K562 (cell line): ENCODE results near the gene ABCB9. TPM values are rescaled to one million over a fixed set of nuclear protein-coding genes. Genes with fewer than 3 reads are reported as not detected.
A peak's percentile ranks its signal among the peaks of the same experiment; 100 is the strongest.

Experiments
- ASH1L ChIP-seq: fragments of 450-650 bp; IDR thresholded peaks from 2 replicates; pipeline ENCODE4 v1.6.1; 2018; ENCODE audit warnings: borderline replicate concordance, mild to moderate bottlenecking, low read depth; ENCODE audit not compliant: partially characterized antibody
- GATA2 ChIP-seq: sonication (generic); formaldehyde crosslinking; IDR thresholded peaks from 2 replicates; pipeline ENCODE4 v1.4.0; 2020; ENCODE audit warnings: mild to moderate bottlenecking, missing genetic modification reagents
- HMG20A ChIP-seq: fragments of 450-650 bp; formaldehyde crosslinking; conservative IDR thresholded peaks from 2 replicates; pipeline ENCODE4 v1.4.0; 2020; ENCODE audit warnings: mild to moderate bottlenecking, mixed read lengths
- POLR2G ChIP-seq: fragments of 200-400 bp; formaldehyde crosslinking; IDR thresholded peaks from 2 replicates; pipeline ENCODE4 v1.6.1; 2017; ENCODE audit warnings: low read depth, mild to moderate bottlenecking, antibody characterized with exemption, low read length, moderate library complexity
- RBM22 ChIP-seq: fragments of 200-400 bp; formaldehyde crosslinking; IDR thresholded peaks from 2 replicates; pipeline ENCODE4 v1.6.1; 2018; ENCODE audit warnings: low read length, low read depth; ENCODE audit not compliant: poor library complexity, severe bottlenecking
- SUPT5H ChIP-seq: fragments of 450-650 bp; IDR thresholded peaks from 2 replicates; pipeline ENCODE4 v1.6.1; 2016
- ZC3H8 ChIP-seq: fragments of 450-650 bp; IDR thresholded peaks from 2 replicates; pipeline ENCODE4 v1.6.1; 2017
- ZNF77 ChIP-seq: fragments of 250-450 bp; sonication (Bioruptor Pico); IDR thresholded peaks from 2 replicates; pipeline ENCODE4 v1.5.0; 2020
- polyA plus RNA-seq, 8 experiments: library from polyadenylated mRNA; depleted of rRNA in 4 of 8; stranded (reverse) in 5 of 8; unstranded in 3 of 8; fragments of >200 nt; fragmentation: Nextera tagmentation in 2 of 8; fragmentation: Illumina TruSeq in 1 of 8; extraction: Ambion mirVana in 2 of 8; extraction: Trizol in 1 of 8; gene quantifications; 2 replicates each; pipeline versions ENCODE4 v1.2.1 to v1.2.3, GENCODE V29; 2011 to 2014; ENCODE audit warnings: inconsistent platforms in 1 of 8, missing spikeins in 1 of 8
- total RNA-seq, 7 experiments: library from RNA; depleted of rRNA in 6 of 7; stranded (reverse); fragments of >200 nt in 6 of 7; fragmentation: Illumina TruSeq in 2 of 7; extraction: Trizol in 2 of 7; gene quantifications; 2 replicates each; pipeline versions ENCODE4 v1.2.1 to v1.2.3, GENCODE V29; 2011 to 2021; ENCODE audit warnings: low replicate concordance in 1 of 7
- TF ChIP-seq, protein P1 (sequence below): fragments of 200-800 bp; sonication (Bioruptor generic); IDR thresholded peaks from 2 replicates; pipeline ENCODE4 v1.6.1; 2016; ENCODE audit warnings: missing genetic modification characterization, missing compliant biosample characterization
- TF ChIP-seq, protein P2 (sequence below): sonication (generic); formaldehyde crosslinking; IDR thresholded peaks from 2 replicates; pipeline ENCODE4 v1.8.1; 2023; ENCODE audit warnings: missing genetic modification reagents, mild to moderate bottlenecking, borderline replicate concordance

ABCB9 gene
- total and polyA plus RNA-seq, 9 of the 15 experiments (the other 6 are each of a cell fraction or from before 2014, with no cell fraction given) = 0.20 to 12.6 (median 6.2) TPM

DNA sequence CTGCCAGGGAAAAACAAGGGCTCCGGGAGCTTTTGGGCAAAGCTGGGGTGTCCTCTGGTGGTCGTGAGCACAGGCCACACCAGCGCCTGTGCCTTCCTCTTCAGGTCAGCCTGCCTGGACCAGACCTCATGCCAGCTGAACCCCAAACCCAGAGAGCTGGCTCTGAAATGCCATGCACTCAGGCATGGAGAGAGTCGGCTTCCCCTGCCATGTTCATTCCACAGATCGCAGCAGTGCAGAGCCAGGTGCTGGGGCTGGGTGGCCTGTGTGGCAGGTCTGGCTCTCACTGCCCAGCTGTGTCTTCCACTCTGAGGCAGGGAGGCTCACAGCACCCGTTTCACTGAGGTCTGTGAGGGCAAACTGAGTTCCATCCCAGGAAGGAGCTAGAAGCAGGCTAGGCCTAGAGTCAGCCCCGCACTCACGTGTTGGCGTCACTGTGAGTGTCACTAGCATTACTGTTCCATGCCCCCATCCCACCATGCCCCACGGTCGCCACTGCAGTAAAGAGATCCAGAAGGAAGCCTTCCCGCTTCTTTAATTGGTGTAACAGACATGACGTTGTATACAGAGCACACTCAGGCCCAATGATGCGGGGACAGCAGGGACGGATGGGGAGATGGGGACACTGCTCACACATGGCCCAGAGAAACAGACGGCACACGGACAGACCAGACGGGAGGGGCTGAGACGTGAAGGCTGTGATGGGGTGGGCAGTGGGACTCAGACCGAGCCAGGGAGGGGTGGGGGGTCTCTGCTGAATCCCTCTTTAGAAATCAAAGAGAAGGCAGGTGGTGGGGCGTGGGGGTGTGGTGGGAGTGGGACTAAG lies 16.9 kb upstream of the ABCB9 start (continued):
- TF ChIP-seq, protein P1, sequence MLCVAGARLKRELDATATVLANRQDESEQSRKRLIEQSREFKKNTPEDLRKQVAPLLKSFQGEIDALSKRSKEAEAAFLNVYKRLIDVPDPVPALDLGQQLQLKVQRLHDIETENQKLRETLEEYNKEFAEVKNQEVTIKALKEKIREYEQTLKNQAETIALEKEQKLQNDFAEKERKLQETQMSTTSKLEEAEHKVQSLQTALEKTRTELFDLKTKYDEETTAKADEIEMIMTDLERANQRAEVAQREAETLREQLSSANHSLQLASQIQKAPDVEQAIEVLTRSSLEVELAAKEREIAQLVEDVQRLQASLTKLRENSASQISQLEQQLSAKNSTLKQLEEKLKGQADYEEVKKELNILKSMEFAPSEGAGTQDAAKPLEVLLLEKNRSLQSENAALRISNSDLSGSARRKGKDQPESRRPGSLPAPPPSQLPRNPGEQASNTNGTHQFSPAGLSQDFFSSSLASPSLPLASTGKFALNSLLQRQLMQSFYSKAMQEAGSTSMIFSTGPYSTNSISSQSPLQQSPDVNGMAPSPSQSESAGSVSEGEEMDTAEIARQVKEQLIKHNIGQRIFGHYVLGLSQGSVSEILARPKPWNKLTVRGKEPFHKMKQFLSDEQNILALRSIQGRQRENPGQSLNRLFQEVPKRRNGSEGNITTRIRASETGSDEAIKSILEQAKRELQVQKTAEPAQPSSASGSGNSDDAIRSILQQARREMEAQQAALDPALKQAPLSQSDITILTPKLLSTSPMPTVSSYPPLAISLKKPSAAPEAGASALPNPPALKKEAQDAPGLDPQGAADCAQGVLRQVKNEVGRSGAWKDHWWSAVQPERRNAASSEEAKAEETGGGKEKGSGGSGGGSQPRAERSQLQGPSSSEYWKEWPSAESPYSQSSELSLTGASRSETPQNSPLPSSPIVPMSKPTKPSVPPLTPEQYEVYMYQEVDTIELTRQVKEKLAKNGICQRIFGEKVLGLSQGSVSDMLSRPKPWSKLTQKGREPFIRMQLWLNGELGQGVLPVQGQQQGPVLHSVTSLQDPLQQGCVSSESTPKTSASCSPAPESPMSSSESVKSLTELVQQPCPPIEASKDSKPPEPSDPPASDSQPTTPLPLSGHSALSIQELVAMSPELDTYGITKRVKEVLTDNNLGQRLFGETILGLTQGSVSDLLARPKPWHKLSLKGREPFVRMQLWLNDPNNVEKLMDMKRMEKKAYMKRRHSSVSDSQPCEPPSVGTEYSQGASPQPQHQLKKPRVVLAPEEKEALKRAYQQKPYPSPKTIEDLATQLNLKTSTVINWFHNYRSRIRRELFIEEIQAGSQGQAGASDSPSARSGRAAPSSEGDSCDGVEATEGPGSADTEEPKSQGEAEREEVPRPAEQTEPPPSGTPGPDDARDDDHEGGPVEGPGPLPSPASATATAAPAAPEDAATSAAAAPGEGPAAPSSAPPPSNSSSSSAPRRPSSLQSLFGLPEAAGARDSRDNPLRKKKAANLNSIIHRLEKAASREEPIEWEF (CRISPR knock-in tag) = no peak
- TF ChIP-seq GATA2 (CRISPR knock-in tag) = no peak
- no peak for TF ChIP-seq ZNF77
- peak; percentile 49 for TF ChIP-seq POLR2G
- no peak for TF ChIP-seq HMG20A
- peak; percentile 10 for TF ChIP-seq RBM22
- TF ChIP-seq, protein P2, sequence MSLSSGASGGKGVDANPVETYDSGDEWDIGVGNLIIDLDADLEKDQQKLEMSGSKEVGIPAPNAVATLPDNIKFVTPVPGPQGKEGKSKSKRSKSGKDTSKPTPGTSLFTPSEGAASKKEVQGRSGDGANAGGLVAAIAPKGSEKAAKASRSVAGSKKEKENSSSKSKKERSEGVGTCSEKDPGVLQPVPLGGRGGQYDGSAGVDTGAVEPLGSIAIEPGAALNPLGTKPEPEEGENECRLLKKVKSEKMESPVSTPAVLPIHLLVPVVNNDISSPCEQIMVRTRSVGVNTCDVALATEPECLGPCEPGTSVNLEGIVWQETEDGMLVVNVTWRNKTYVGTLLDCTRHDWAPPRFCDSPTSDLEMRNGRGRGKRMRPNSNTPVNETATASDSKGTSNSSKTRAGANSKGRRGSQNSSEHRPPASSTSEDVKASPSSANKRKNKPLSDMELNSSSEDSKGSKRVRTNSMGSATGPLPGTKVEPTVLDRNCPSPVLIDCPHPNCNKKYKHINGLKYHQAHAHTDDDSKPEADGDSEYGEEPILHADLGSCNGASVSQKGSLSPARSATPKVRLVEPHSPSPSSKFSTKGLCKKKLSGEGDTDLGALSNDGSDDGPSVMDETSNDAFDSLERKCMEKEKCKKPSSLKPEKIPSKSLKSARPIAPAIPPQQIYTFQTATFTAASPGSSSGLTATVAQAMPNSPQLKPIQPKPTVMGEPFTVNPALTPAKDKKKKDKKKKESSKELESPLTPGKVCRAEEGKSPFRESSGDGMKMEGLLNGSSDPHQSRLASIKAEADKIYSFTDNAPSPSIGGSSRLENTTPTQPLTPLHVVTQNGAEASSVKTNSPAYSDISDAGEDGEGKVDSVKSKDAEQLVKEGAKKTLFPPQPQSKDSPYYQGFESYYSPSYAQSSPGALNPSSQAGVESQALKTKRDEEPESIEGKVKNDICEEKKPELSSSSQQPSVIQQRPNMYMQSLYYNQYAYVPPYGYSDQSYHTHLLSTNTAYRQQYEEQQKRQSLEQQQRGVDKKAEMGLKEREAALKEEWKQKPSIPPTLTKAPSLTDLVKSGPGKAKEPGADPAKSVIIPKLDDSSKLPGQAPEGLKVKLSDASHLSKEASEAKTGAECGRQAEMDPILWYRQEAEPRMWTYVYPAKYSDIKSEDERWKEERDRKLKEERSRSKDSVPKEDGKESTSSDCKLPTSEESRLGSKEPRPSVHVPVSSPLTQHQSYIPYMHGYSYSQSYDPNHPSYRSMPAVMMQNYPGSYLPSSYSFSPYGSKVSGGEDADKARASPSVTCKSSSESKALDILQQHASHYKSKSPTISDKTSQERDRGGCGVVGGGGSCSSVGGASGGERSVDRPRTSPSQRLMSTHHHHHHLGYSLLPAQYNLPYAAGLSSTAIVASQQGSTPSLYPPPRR (CRISPR knock-in tag) = no peak
- 0 out of 2 replicates have a peak, but pooled peaks have one; percentile 13 for TF ChIP-seq SUPT5H
- no peak for TF ChIP-seq ASH1L
- no peak for TF ChIP-seq ZC3H8
